ENCODE results near the gene CNEP1R1.
"Not testable (repeated sequence)": the region's sequence is repeated elsewhere in the genome, so short reads cannot be mapped to it uniquely, and the experiment has no call there.

Gene CNEP1R1

GRCh38 chr16:50024684-50025536 lies at the start of gene CNEP1R1:
CNEP1R1 (plus strand) TSS chr16:50025225; CDS start chr16:50025316, 91 bp downstream.
- peak; percentile 86 to 88 for DNase-seq (ENCODE audit: low read depth in 2 of 2)

GRCh38 chr16:49977427-49977826 lies 47.6 kb upstream of the CNEP1R1 start:
- no peak for DNase-seq (ENCODE audit: low read depth in 2 of 2)

GRCh38 chr16:49978569-49979326 lies 46.3 kb upstream of the CNEP1R1 start:
- DNase-seq (ENCODE audit: low read depth in 2 of 2) = no peak

GRCh38 chr16:49980166-49980565 lies 44.9 kb upstream of the CNEP1R1 start:
- no peak for DNase-seq (ENCODE audit: low read depth in 2 of 2)

- no peak for DNase-seq (ENCODE audit: low read depth in 2 of 2)
These were observed 38.5 kb upstream of the CNEP1R1 start for GRCh38 chr16:49986351-49987124.

GRCh38 chr16:49987381-49987780 lies 37.6 kb upstream of the CNEP1R1 start:
- no peak for DNase-seq (ENCODE audit: low read depth in 2 of 2)

GRCh38 chr16:49992825-49993224 lies 32.2 kb upstream of the CNEP1R1 start:
- DNase-seq (ENCODE audit: low read depth in 2 of 2) = no peak

GRCh38 chr16:49993579-49993978 lies 31.4 kb upstream of the CNEP1R1 start:
- no peak for DNase-seq (ENCODE audit: low read depth in 2 of 2)

- DNase-seq (ENCODE audit: low read depth in 2 of 2) = no peak
These were observed 31.0 kb upstream of the CNEP1R1 start for GRCh38 chr16:49994006-49994405.

- DNase-seq (ENCODE audit: low read depth in 2 of 2) = no peak
These were observed 29.3 kb upstream of the CNEP1R1 start for GRCh38 chr16:49995720-49996119.

- no peak for DNase-seq (ENCODE audit: low read depth in 2 of 2)
These were observed 27.2 kb upstream of the CNEP1R1 start for GRCh38 chr16:49997721-49998251.

- DNase-seq (ENCODE audit: low read depth in 2 of 2) = no peak
These were observed 26.0 kb upstream of the CNEP1R1 start for GRCh38 chr16:49998991-49999390.

- DNase-seq (ENCODE audit: low read depth in 2 of 2) = no peak
These were observed 23.9 kb upstream of the CNEP1R1 start for GRCh38 chr16:50001144-50001543.

- DNase-seq (ENCODE audit: low read depth in 2 of 2) = no peak
These were observed 22.8 kb upstream of the CNEP1R1 start for GRCh38 chr16:50002190-50002589.

GRCh38 chr16:50004239-50004638 lies 20.8 kb upstream of the CNEP1R1 start:
- no peak for DNase-seq (ENCODE audit: low read depth in 2 of 2)

- no peak for DNase-seq (ENCODE audit: low read depth in 2 of 2)
These were observed 18.1 kb upstream of the CNEP1R1 start for GRCh38 chr16:50006964-50007363.

GRCh38 chr16:50007744-50008143 lies 17.3 kb upstream of the CNEP1R1 start:
- DNase-seq (ENCODE audit: low read depth in 2 of 2) = no peak

GRCh38 chr16:50010212-50010611 lies 14.8 kb upstream of the CNEP1R1 start:
- no peak for DNase-seq (ENCODE audit: low read depth in 2 of 2)

- DNase-seq (ENCODE audit: low read depth in 2 of 2) = no peak
These were observed 13.3 kb upstream of the CNEP1R1 start for GRCh38 chr16:50011707-50012106.

- DNase-seq (ENCODE audit: low read depth in 2 of 2) = no peak
These were observed 12.8 kb upstream of the CNEP1R1 start for GRCh38 chr16:50012182-50012581.

- DNase-seq (ENCODE audit: low read depth in 2 of 2) = not testable (repeated sequence)
These were observed 10.8 kb upstream of the CNEP1R1 start for GRCh38 chr16:50014211-50014610.

- no peak for DNase-seq (ENCODE audit: low read depth in 2 of 2)
These were observed 9.4 kb upstream of the CNEP1R1 start for GRCh38 chr16:50015631-50016030.

Data from stimulated activated CD8-positive, alpha-beta memory T cell treated with anti-CD3 and anti-CD28 coated beads, Interleukin-2, amount 100 ng/mL, for 48 hours (primary cell).